Thyroid gland (tissue), 4 donors: ENCODE measurements around the gene SLN.

Source experiments
- CTCF ChIP-seq, 6 experiments: fragments of 200-600 bp in 3 of 6; fragments of 450-650 bp in 3 of 6; sonication (generic) in 3 of 6; IDR thresholded peaks; one replicate each; pipeline ENCODE4 v1.5.1; 2016 to 2019; ENCODE audit warnings: antibody characterized with exemption in 6 of 6, mild to moderate bottlenecking in 2 of 6, inconsistent platforms in 1 of 6, moderate library complexity in 1 of 6
- POLR2A ChIP-seq, 2 donors: fragments of 450-650 bp; IDR thresholded peaks; one replicate each; pipeline ENCODE4 v1.6.1; 2017; ENCODE audit warnings: antibody characterized with exemption in 2 of 2, mild to moderate bottlenecking in 2 of 2, moderate library complexity in 1 of 2

- no peak for TF ChIP-seq CTCF (IDR thresholded peaks at IDR 0.05)
- TF ChIP-seq POLR2A (IDR thresholded peaks at IDR 0.05), result no peak
Observed at GRCh38 chr11:107747622-107748021, 35.8 kb upstream of the SLN start.
